ENCODE measurements around the gene SLC66A3.
A peak's percentile ranks its signal among the peaks of the same experiment; 100 is the strongest.

The SLC66A3 gene

DNA sequence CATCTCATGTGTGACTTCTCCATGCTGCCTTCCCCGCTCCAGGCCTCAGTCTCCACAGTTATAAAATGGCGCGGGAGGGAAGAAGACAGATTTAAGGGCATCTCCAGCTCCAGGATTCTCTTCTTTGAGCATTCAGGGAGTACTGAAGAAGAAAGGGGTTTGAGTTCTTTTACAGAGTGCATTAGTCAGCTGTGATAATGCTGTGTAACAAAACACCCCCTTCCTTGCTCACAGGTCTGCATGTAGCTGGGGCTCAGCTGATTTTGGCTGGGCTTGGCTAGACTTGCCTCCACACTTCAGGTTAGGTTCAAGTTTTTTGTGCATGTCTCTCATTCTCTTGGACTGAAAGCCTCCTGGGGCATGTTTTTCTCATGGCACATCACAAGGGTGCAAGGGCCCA, 8.0 kb upstream of the SLC66A3 start:
- Mint-ChIP-seq H3K27me3 (no peaks in the 10 kb centered on the region), H3K27ac (no peak overlapping the region), H3K4me3 (no peak overlapping the region), H3K9me3 (no peaks in the 10 kb centered on the region), H3K4me1 (no peaks in the 10 kb centered on the region), H3K36me3 (ENCODE audit: low read depth) (no peaks in the 10 kb centered on the region)
- no peak for DNase-seq
- no peak for ATAC-seq

DNA sequence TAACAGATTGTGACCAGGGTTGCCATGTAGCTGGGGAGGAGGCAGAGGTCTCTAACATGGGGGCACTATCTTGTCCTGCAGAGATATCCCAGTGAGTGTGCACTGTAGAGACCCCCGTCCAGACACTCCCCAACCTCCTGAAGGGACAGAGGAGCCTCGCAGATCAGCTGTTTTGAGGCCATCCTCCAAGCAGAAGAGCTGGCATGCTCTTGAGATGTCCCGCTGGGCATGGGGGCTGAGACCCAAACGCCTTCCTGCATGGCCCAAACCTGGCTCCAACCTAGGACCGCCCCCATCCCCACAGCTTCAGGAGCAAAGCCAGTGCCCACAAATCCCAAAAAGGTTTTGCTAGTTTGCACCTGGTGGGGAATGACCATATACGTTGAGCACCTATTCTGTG, 2.7 kb upstream of the SLC66A3 start:
- DNase-seq (no peak), ATAC-seq (no peak)
- Mint-ChIP-seq H3K27ac (no peak overlapping the region), H3K4me3 (no peak overlapping the region), H3K36me3 (ENCODE audit: low read depth) (no peaks in the 10 kb centered on the region), H3K27me3 (no peaks in the 10 kb centered on the region), H3K4me1 (peaks cover 10% of the 10 kb centered on the region), H3K9me3 (no peaks in the 10 kb centered on the region)

GRCh38 chr2:11154016-11154922, 998 bp upstream of the SLC66A3 start:
- Mint-ChIP-seq H3K36me3 (ENCODE audit: low read depth) (no peaks in the 10 kb centered on the region), H3K9me3 (no peaks in the 10 kb centered on the region), H3K27me3 (no peaks in the 10 kb centered on the region), H3K4me3 (peak overlapping the region; percentile 79), H3K27ac (peak overlapping the region; percentile 70), H3K4me1 (peaks cover 10% of the 10 kb centered on the region)
- DNase-seq (peak; percentile 24), ATAC-seq (peak; percentile 13)

DNA sequence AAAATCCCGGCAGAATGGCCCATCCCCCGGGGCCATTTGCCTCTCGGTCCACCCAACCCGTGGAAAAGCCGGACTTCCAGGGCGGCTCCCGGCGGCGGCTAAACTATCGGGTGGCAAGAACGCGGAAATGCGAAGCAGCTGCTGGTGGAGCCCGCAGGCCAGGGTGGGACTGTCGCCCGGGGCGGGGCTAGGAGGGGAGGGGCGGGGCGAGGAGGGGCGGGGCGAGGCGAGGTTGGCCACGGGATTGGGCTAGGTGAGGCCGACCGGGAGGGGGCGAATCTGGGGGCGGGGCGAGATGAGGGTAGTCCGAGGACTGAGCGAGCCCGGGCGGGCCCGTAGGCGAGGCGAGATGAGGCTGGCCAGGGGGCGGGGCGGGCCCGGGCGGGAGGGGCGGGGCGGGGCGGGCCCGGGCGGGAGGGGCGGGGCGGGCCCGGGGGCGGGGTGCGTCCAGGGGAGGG, 315 bp upstream of the SLC66A3 start:
- H3K36me3 Mint-ChIP-seq (ENCODE audit: low read depth) = no peaks in the 10 kb centered on the region
- H3K27me3 Mint-ChIP-seq = no peaks in the 10 kb centered on the region
- H3K9me3 Mint-ChIP-seq = no peaks in the 10 kb centered on the region
- peak overlapping the region; percentile 70 for H3K27ac Mint-ChIP-seq
- ATAC-seq = peak; percentile 92
- peaks cover 10% of the 10 kb centered on the region for H3K4me1 Mint-ChIP-seq
- H3K4me3 Mint-ChIP-seq = peak overlapping the region; percentile 79
- peak; percentile 98 for DNase-seq

GRCh38 chr2:11156396-11157075, 1.3 kb downstream of the SLC66A3 start:
- H3K4me3 Mint-ChIP-seq = peak overlapping the region; percentile 76
- ATAC-seq = no peak
- no peak for DNase-seq
- no peaks in the 10 kb centered on the region for H3K36me3 Mint-ChIP-seq (ENCODE audit: low read depth)
- H3K27me3 Mint-ChIP-seq = no peaks in the 10 kb centered on the region
- peaks cover 22% of the 10 kb centered on the region for H3K4me1 Mint-ChIP-seq
- no peak overlapping the region for H3K27ac Mint-ChIP-seq
- H3K9me3 Mint-ChIP-seq = no peaks in the 10 kb centered on the region

DNA sequence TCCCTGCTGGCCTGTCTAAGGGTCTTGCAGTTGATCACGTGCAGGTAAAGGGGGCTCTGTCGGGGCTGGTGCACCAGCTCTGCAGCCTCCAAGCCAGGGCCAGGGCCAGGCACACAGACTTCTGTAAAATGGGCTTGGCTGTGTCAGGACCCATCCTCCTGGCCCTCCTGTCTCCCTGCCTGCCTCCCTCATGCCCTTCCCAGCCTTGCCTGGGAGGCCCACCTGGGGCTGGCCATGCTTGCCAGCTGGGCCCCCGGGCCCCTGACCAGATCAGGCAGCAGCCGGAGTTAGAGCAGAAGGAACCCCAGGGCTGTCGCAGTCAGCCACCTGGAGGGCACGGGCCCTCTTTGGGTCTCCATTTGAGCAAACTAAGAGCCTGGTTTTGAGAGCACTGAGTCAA, 2.0 kb downstream of the SLC66A3 start:
- ATAC-seq = no peak
- no peak overlapping the region for H3K27ac Mint-ChIP-seq
- no peaks in the 10 kb centered on the region for H3K27me3 Mint-ChIP-seq
- no peak overlapping the region for H3K4me3 Mint-ChIP-seq
- DNase-seq = no peak
- no peaks in the 10 kb centered on the region for H3K36me3 Mint-ChIP-seq (ENCODE audit: low read depth)
- peaks cover 22% of the 10 kb centered on the region for H3K4me1 Mint-ChIP-seq
- H3K9me3 Mint-ChIP-seq = no peaks in the 10 kb centered on the region

- H3K4me1 Mint-ChIP-seq = peaks cover 22% of the 10 kb centered on the region
These were observed 2.5 kb downstream of the SLC66A3 start for GRCh38 chr2:11157731-11158130.

GRCh38 chr2:11158916-11159573, 3.8 kb downstream of the SLC66A3 start:
- peaks cover 3% of the 10 kb centered on the region for H3K36me3 Mint-ChIP-seq (ENCODE audit: low read depth)
- no peak overlapping the region for H3K27ac Mint-ChIP-seq
- H3K4me3 Mint-ChIP-seq = no peak overlapping the region
- no peaks in the 10 kb centered on the region for H3K27me3 Mint-ChIP-seq
- DNase-seq (no peak), ATAC-seq (no peak)
- peaks cover 22% of the 10 kb centered on the region for H3K4me1 Mint-ChIP-seq
- no peaks in the 10 kb centered on the region for H3K9me3 Mint-ChIP-seq

More at GRCh38 chr2:11157731-11158130, 2.5 kb downstream of the SLC66A3 start:
- no peak overlapping the region for H3K4me3 Mint-ChIP-seq
- ATAC-seq (no peak), DNase-seq (no peak)
- H3K36me3 Mint-ChIP-seq (ENCODE audit: low read depth) = no peaks in the 10 kb centered on the region
- H3K27me3 Mint-ChIP-seq = no peaks in the 10 kb centered on the region
- H3K9me3 Mint-ChIP-seq = no peaks in the 10 kb centered on the region
- no peak overlapping the region for H3K27ac Mint-ChIP-seq

DNA sequence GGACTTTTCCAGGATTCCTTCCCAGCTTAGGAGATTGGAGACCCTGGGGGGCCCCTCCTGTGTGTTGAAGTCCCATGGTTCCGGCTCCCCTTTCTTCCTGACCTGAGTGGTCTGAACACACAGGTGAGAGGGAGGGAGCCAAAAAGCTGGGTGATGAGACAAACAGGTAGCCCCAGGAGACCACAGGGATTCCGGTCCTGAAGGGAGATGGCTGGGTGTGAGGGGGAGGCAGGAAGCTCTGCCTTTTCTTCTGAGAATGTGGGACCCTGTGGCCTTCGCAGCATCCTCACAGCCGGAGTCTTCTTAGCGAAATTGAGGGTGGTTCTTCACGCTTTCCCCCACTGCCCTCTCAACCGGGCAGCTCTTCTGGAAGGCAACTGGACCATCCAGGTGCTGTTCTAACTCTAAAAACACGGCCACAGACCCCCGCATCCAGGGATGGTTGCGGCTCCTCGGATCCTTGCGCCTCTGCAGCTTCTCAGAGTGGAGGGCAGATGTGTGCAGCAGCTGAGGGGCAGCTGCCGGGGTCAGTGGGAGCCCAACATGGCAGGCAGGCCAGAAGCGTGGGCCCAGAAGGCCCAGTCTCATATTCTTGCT, 4.4 kb downstream of the SLC66A3 start:
- Mint-ChIP-seq H3K4me3 (no peak overlapping the region), H3K27me3 (no peaks in the 10 kb centered on the region)

DNA sequence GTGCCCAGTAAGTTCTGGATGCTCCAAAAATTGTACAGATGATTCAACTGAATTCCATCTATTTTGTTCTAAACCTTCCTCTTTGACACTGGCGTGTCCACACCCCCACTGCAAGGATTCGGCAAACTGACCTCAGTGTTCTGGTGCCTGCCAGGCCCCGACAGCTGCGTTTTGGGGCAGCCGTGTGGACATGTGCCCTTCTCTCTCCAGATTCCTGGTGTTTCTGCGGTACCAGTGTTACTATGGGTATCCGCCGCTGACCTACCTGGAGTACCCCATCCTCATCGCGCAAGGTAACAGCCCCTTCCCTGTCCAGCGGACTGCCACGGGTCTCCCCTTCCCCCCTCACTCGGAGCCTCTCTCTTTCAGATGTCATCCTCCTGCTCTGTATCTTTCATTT, 5.0 kb downstream of the SLC66A3 start:
- no peak overlapping the region for H3K4me3 Mint-ChIP-seq
- H3K9me3 Mint-ChIP-seq = no peaks in the 10 kb centered on the region
- ATAC-seq = no peak
- H3K27me3 Mint-ChIP-seq = no peaks in the 10 kb centered on the region
- peaks cover 16% of the 10 kb centered on the region for H3K4me1 Mint-ChIP-seq
- peaks cover 3% of the 10 kb centered on the region for H3K36me3 Mint-ChIP-seq (ENCODE audit: low read depth)
- no peak overlapping the region for H3K27ac Mint-ChIP-seq
- DNase-seq = no peak

More for the DNA sequence above, 4.4 kb downstream of the SLC66A3 start:
- Mint-ChIP-seq H3K4me1 (peaks cover 16% of the 10 kb centered on the region), H3K36me3 (ENCODE audit: low read depth) (peaks cover 3% of the 10 kb centered on the region), H3K9me3 (no peaks in the 10 kb centered on the region), H3K27ac (no peak overlapping the region)
- DNase-seq (no peak), ATAC-seq (no peak)

DNA sequence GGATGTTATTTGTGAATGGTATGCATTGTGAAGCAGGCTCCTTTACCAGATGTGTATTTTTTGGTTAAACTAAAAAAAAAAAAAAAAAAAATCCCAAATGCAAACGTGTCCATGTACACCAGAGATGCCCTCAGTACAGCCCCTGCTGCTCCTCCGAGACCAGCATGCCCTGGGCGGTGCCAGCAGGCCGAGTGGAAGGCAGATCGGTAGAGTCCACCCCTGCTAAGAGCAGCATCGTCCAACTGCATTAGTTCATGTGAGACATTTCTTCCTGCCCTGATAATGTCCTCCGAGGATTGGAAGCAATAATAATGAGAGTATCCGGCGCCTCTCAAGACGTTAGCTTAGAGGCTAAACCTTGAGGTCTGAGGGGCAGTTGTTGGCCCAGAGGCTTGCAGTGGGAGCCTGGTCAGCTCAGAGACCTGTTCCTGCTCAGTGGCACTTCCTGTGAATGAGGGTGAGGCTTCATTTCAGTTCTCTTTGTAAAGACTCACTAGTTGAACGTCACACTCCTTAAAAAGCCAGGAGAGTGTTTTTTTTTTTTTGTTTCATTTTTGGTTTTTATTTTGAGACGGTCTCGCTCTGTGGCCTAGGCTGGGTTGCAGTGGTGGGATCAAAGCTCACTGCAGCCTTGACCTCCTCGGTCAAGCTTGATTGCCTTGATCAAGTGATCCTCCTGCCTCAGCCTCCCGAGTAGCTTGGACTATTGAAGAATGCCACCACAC, 5.6 kb downstream of the SLC66A3 start:
- Mint-ChIP-seq H3K9me3 (no peaks in the 10 kb centered on the region), H3K27me3 (no peaks in the 10 kb centered on the region), H3K27ac (peak overlapping the region; percentile 62), H3K36me3 (ENCODE audit: low read depth) (peaks cover 3% of the 10 kb centered on the region), H3K4me1 (peaks cover 15% of the 10 kb centered on the region), H3K4me3 (peak overlapping the region; percentile 36)
- ATAC-seq (peak; percentile 45), DNase-seq (no peak)

GRCh38 chr2:11161747-11162146, 6.5 kb downstream of the SLC66A3 start:
- Mint-ChIP-seq H3K36me3 (ENCODE audit: low read depth) (peaks cover 3% of the 10 kb centered on the region), H3K4me3 (no peak overlapping the region), H3K4me1 (peaks cover 12% of the 10 kb centered on the region), H3K9me3 (no peaks in the 10 kb centered on the region), H3K27ac (no peak overlapping the region), H3K27me3 (no peaks in the 10 kb centered on the region)
- ATAC-seq (no peak), DNase-seq (no peak)

GRCh38 chr2:11163439-11164317, 8.4 kb downstream of the SLC66A3 start:
- DNase-seq (no peak), ATAC-seq (no peak)
- H3K4me1 Mint-ChIP-seq = peaks cover 12% of the 10 kb centered on the region
- no peak overlapping the region for H3K27ac Mint-ChIP-seq
- H3K9me3 Mint-ChIP-seq = no peaks in the 10 kb centered on the region
- peaks cover 3% of the 10 kb centered on the region for H3K36me3 Mint-ChIP-seq (ENCODE audit: low read depth)
- no peaks in the 10 kb centered on the region for H3K27me3 Mint-ChIP-seq
- no peak overlapping the region for H3K4me3 Mint-ChIP-seq
